Chondrocyte (in vitro differentiated cells): Measurements from ENCODE around the gene TECR. TPM values are rescaled to one million over a fixed set of nuclear protein-coding genes. Genes with fewer than 3 reads are reported as not detected.

Experiments
- DNase-seq: peaks from one replicate; pipeline ENCODE4 v3.0.0; 2021; ENCODE audit warnings: mixed read lengths, low spot score
- H3K27ac Mint-ChIP-seq: one replicate; pipeline ENCODE4 v1.8.0; 2021; ENCODE audit warnings: mild to moderate bottlenecking, moderate library complexity, mixed read lengths; ENCODE audit not compliant: unreplicated experiment
- H3K27me3 Mint-ChIP-seq: 2 replicates; pipeline ENCODE4 v1.8.0; 2021; ENCODE audit warnings: low read depth, mixed read lengths
- H3K36me3 Mint-ChIP-seq: 2 replicates; pipeline ENCODE4 v1.8.0; 2021; ENCODE audit warnings: low read depth, mixed read lengths
- H3K4me1 Mint-ChIP-seq: 2 replicates; pipeline ENCODE4 v1.8.0; 2021; ENCODE audit warnings: low read depth, mild to moderate bottlenecking, mixed read lengths
- H3K4me3 Mint-ChIP-seq: one replicate; pipeline ENCODE4 v1.8.0; 2021; ENCODE audit warnings: mild to moderate bottlenecking, moderate library complexity, mixed read lengths; ENCODE audit not compliant: unreplicated experiment
- H3K9me3 Mint-ChIP-seq: 2 replicates; pipeline ENCODE4 v1.8.0; 2021; ENCODE audit warnings: low read depth, mixed read lengths
- CTCF ChIP-seq: fragments of 200-600 bp; sonication (generic); IDR thresholded peaks from 2 replicates; pipeline ENCODE4 v1.5.0; 2021; ENCODE audit warnings: antibody characterized with exemption, mild to moderate bottlenecking, moderate library complexity
- total RNA-seq: library from RNA; stranded (reverse); gene quantifications from 3 replicates; pipeline ENCODE4 v1.2.1, GENCODE V29; 2021

TECR gene
- total RNA-seq, 1 donor from 2014 or later: 70.7 TPM

- no peak for TF ChIP-seq CTCF
- no peaks in the 10 kb centered on the region for H3K9me3 Mint-ChIP-seq
- H3K27me3 Mint-ChIP-seq: no peaks in the 10 kb centered on the region
- DNase-seq: no peak
- peaks cover 21% of the 10 kb centered on the region for H3K4me1 Mint-ChIP-seq
- no peaks in the 10 kb centered on the region for H3K36me3 Mint-ChIP-seq
- no peak overlapping the region for H3K27ac Mint-ChIP-seq
- H3K4me3 Mint-ChIP-seq: no peak overlapping the region
These were observed 46.1 kb downstream of the TECR start for GRCh38 chr19:14575428-14575980.

- H3K36me3 Mint-ChIP-seq: no peaks in the 10 kb centered on the region
- DNase-seq: no peak
- H3K27me3 Mint-ChIP-seq: no peaks in the 10 kb centered on the region
- H3K27ac Mint-ChIP-seq: no peak overlapping the region
- no peak for TF ChIP-seq CTCF
- H3K4me1 Mint-ChIP-seq: peaks cover 13% of the 10 kb centered on the region
- no peaks in the 10 kb centered on the region for H3K9me3 Mint-ChIP-seq
- no peak overlapping the region for H3K4me3 Mint-ChIP-seq
These were observed 47.0 kb downstream of the TECR start for GRCh38 chr19:14576363-14576762.

GRCh38 chr19:14577264-14577663, 47.9 kb downstream of the TECR start:
- DNase-seq: no peak
- no peak for TF ChIP-seq CTCF
- H3K4me3 Mint-ChIP-seq: no peak overlapping the region
- peaks cover 5% of the 10 kb centered on the region for H3K4me1 Mint-ChIP-seq
- no peak overlapping the region for H3K27ac Mint-ChIP-seq
- H3K27me3 Mint-ChIP-seq: no peaks in the 10 kb centered on the region
- no peaks in the 10 kb centered on the region for H3K9me3 Mint-ChIP-seq
- H3K36me3 Mint-ChIP-seq: no peaks in the 10 kb centered on the region

DNA sequence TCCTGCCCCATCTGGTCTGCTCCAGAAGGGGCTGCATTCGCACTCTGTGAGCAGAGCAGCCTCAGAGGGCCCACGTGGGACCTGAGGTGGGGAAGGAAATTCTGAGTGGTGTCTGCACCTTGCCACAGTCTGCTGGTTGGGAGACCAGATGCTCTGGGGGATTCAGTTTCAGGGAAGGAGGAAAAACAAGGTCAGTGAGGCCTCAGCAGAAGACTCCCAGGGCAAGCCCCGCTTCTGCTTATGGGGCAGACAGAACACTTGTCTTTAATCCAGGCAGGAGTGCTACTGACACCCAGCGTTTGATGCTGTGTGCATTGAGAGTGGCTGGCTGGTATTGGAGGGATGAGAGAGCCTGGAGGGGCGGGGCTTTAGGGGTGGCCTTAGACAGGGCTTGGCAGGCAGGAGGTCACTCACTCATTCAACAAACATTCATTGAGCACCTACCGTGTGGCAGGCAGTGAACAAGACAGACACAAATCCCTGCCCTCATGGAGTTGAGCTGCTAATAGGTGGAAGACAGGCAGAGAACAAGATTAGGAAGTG, 48.6 kb downstream of the TECR start:
- Mint-ChIP-seq H3K9me3 (no peaks in the 10 kb centered on the region), H3K36me3 (no peaks in the 10 kb centered on the region), H3K4me3 (no peak overlapping the region), H3K27ac (no peak overlapping the region), H3K4me1 (peaks cover 5% of the 10 kb centered on the region), H3K27me3 (no peaks in the 10 kb centered on the region)
- TF ChIP-seq CTCF: no peak
- no peak for DNase-seq

- TF ChIP-seq CTCF: no peak
- H3K9me3 Mint-ChIP-seq: no peaks in the 10 kb centered on the region
- no peak overlapping the region for H3K4me3 Mint-ChIP-seq
- DNase-seq: no peak
- H3K27me3 Mint-ChIP-seq: no peaks in the 10 kb centered on the region
- no peaks in the 10 kb centered on the region for H3K36me3 Mint-ChIP-seq
- no peaks in the 10 kb centered on the region for H3K4me1 Mint-ChIP-seq
- H3K27ac Mint-ChIP-seq: no peak overlapping the region
These were observed 51.3 kb downstream of the TECR start for GRCh38 chr19:14580623-14581237.
